ENCODE data around the gene BID.
A peak's percentile ranks its signal among the peaks of the same experiment; 100 is the strongest.

Gene BID

GRCh38 chr22:17803609-17804270 lies 29.5 kb upstream of the BID start:
- no peak for DNase-seq (ENCODE audit: low spot score)

DNA sequence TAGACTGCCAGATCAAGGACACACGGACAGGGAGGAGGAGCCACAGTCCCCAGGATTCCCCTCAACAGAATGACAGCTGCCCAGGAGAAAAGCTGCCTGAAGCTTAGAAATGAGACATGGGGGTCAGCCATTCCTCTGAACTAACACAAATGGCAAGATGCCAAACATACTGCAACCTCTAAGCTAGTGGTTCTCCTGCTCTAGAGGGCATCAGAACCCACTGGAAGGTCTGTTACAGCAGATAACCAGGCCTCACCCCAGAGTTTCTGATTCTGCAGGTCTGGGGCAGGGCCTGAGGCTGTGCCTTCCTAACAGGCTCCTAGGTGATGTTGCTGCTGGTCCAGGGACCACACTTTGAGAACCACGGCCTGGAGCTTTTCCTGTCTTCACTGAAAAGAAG lies 28.6 kb upstream of the BID start:
- DNase-seq (ENCODE audit: low spot score), result no peak

DNA sequence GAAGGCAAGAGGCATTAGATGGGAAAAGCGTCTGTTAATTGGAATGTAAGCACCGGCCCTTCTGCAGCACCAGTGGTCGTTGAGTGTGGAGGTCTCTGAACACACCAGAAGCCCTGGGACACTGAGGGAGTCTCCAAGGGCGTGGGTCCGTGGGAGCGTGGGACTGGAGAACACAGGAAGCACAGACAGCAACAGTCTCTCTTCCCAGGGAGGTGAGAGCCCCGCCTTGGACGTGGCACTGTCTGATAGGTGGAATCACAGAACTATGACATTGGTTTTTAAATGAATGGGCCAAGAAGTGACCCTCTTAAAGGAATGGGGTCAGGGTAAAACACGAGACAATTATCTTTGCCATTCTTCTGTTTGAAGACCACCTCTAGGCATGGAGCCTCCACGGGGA lies 28.1 kb upstream of the BID start:
- no peak for DNase-seq (ENCODE audit: low spot score)

GRCh38 chr22:17797721-17798559 lies 23.7 kb upstream of the BID start:
- DNase-seq (ENCODE audit: low spot score), result no peak

- DNase-seq (ENCODE audit: low spot score), result no peak
Observed at GRCh38 chr22:17796695-17797094, 22.4 kb upstream of the BID start.

- DNase-seq (ENCODE audit: low spot score), result no peak
Observed at GRCh38 chr22:17795661-17796548, 21.6 kb upstream of the BID start.

DNA sequence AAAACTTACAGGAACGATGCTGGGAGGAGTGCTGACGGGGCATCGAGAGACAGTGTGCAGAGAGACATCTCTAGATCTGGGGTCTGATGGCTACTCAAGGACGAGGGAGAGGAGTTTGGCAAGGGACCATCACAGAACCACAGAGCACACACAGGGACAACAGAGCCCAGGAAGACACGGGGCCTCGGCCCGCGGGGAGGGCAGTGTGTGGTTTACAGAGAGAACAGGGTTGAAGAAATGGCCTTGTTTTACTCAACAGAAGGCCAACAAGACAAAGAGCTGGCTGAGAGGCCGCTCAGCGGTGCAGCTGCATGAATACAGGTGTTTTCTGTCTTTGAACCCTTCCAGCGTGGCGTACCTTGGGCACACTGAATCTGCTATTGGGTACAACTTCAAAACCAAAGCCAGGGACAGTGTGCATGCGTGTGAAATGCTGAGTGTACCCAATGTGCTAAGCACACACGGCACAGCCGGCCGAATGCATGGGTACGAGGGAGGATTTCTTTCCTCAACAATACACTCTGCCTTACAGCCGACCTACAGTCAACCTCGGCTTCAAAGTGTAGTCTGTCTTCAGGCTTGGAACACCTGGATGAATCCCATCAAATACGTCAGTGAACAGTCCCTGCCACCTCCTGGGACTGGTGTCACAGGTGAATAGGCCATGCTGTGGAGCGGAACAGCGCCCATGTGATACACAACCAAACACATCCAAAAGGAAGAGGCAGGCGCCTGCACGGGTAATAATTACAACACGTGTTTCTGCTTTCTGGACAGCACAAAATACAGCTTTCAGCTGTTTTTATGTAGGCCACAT lies 20.7 kb upstream of the BID start:
- no peak for DNase-seq (ENCODE audit: low spot score)

GRCh38 chr22:17792854-17793434 lies 18.7 kb upstream of the BID start:
- no peak for DNase-seq (ENCODE audit: low spot score)

- no peak for DNase-seq (ENCODE audit: low spot score)
Observed at GRCh38 chr22:17792299-17792698, 18.0 kb upstream of the BID start.

- no peak for DNase-seq (ENCODE audit: low spot score)
Observed at GRCh38 chr22:17791196-17791595, 16.9 kb upstream of the BID start.

- no peak for DNase-seq (ENCODE audit: low spot score)
Observed at GRCh38 chr22:17789379-17790200, 15.3 kb upstream of the BID start.

DNA sequence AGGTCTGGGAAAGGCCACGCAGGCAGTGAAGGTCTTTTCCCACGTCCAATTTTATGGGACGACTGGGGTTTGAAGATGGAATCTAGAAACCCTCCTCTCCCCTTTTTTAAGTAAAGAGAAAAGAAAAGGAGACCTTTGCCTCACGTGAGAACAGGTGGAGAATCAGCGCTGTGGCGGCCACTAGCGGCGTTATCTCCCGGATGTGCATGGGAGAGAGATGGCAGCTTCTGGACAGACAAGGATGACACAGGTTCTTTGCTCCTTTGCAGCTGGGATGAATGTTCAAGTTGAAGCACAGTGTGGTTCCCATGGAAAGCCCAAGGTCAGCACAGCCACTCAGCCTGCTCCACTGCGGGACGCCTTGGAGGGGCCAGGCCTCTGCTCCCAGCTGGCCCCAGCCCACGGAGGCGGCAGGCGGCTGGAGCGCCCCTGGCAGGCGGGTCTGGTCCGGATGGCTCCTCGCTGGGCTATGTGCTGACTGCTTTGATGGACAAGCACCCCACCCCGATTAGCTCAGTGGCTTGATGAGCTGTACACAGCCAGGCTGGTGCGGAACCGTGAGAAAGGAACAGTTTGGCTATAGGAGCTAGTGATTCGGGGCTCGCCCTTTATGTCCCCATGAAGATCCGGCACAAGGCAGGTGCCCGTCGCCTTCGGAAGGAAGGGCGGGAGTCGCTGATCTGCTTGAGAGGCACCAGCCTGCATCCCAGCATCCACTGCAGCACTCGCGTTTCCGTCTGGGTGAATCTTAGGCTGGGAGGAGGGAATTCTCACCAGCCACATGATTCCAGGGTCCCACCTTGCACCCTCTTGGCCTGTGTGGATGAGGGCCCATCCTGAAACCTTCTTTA lies 14.5 kb upstream of the BID start:
- no peak for DNase-seq (ENCODE audit: low spot score)

DNA sequence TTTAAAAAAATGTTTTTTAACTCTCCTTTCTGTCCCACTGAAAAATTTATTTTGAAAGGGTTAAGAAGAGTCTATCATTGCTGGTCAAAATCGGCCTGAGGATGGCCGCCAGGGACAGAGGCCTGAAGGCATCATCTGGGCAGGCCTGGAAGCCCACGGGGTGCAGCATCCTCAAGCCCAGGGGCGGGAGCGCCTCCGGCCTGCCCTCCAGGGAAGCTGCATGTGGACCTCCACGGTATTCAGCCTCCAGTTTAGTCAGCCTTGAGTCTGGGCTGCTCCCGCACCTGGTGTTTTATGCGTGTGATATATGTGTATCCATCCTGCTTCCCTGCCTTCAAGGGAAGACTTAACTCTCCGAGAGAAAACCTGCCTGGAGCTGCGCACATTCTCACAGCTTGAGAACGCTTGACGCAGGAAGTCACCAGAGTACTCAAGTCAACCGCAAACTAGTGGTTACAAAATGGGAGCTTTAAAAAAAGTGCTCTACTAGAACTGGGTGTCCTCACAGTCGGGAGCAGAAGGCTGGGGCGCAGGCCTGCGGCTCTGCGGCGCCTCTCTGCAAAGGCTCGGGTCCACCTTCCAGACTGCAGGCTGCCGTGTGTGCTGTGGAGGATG lies 13.6 kb upstream of the BID start:
- no peak for DNase-seq (ENCODE audit: low spot score)

DNA sequence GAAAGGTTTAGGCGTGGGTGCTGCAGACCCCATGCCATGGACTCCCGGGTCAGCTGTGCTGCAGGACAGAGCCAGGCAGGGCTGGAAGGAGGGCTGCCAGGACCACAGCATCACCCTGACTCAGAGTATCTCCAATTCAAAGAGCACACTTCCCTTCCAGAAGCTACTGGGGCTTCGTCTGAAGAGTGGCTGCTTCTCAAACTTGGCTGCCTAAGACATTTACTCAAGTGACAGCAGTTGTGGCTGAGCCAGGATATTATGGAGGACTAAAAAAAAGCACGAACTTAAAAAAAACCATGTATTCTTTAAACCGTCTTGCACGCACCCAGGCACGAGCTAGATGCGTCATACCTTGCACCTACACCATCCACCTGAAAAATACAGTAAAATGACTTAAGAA lies 13.0 kb upstream of the BID start:
- DNase-seq (ENCODE audit: low spot score), result no peak

DNA sequence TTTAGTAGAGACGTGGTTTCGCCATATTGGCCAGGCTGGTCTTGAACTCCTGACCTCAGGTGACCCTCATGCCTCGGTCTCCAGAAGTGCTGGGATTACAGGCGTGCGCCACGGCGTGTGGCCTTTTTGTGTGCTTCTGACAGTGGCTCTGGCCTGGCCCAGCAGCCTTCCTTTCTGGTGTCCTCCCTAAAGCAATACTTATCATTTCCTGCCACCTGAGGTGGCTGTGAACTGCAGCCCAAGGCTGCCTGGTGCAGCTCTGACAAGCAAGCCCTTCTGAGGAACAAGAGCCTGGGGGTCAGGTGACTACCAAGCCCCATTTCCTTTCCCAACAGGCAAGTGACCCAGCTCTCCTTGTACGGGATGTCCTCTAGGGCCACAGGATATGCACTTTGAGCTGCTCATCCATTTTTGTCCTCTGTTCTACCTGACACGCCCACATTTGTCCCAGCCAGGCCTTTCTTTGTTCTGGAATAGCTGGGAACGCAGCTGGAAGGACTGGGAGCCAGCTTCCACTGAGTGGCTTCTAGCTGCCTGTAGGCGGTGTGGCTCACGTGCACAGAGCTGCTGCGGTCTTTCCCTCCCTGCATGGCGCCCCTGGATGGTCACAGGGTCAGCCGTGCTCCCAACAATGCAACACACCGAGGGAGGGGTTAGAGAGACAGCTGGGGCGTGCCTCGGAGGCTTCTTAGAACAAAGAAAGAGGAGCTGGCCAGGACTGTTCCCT lies 12.3 kb upstream of the BID start:
- DNase-seq (ENCODE audit: low spot score), result no peak

GRCh38 chr22:17785185-17786184 lies 11.2 kb upstream of the BID start:
- DNase-seq (ENCODE audit: low spot score), result peak; percentile 68

DNA sequence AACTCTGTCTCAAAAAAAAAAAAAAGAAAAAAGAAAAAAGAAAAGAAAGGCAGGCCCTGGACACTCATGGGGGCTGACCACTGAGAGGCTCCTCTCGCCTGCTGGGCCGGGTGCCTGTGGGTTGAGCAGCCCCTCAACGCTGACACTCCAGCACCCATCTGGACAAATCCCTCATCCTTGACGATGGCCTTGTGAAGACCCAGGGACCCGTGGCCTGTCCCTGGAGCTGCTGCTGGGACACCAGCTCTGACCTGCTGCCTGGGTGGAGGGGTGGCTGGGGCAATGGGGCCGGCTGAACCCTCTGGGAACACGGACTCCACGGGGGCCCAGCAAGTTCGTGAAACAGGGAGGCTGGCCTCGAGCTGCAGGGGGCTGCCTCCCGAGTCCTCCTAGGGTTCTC lies 10.5 kb upstream of the BID start:
- DNase-seq (ENCODE audit: low spot score), result no peak
